ENCODE measurements around the gene ANO3.

ANO3 gene

GRCh38 chr11:26319906-26320305 is 12.0 kb upstream of the ANO3 start:
- TF ChIP-seq CTCF (IDR thresholded peaks at IDR 0.05; ENCODE audit: low read depth, low read length), result no peak
- no peak overlapping the region for H3K4me3 ChIP-seq (ENCODE audit: low read depth, low read length)

DNA sequence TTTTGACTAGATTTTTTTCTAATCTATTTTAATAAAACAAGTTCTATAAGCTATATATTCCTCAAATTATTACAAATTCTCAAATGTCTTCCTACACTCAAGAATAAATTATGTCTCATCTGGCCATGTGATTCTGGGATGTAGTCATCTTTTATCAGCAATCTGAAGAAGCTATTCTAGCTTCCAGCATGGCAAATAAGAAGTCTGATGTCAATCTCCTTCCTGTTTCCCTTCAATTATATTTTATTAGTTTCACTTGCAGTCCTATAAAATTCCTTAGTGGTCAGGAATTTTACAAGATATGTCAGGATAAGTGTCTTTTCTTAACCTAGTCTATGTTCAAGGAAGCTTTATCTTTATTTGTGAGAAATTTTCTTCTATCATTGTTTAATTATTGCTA is 10.4 kb upstream of the ANO3 start:
- no peak overlapping the region for H3K4me3 ChIP-seq (ENCODE audit: low read depth, low read length)
- no peak for TF ChIP-seq CTCF (IDR thresholded peaks at IDR 0.05; ENCODE audit: low read depth, low read length)

DNA sequence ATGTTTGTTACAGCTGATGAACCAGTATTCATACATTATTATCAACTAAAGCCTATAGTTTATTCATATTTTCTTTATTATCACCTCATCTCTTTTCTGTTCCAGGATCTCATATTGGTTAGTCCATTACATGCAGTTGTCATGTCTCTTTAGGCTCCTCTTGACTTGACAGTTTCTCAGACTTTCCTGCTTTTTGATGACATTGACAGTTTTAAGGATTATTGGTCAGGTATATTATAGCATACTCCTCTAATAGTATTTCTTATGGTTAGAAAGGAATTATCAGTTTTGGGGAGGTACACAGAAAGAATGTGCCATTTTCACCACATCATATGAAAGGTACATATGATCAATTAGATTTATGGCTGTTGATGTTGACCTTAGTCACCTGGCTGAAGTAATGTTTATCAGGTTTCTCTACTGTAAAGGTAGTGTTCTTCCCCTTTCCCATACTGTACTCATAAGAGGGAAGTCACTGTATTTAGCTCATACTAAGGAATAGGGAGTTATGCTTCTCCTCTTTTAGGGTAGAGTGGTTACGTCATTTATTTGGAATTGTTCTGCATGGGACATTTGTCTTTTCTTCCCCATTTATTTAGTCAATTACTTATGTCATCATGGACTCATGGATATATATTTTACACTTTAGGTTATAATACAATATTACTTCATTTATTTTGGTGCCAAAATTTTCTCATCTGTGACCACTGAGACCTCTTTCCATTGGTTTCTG is 9.4 kb upstream of the ANO3 start:
- no peak for TF ChIP-seq CTCF (IDR thresholded peaks at IDR 0.05; ENCODE audit: low read depth, low read length)
- H3K4me3 ChIP-seq (ENCODE audit: low read depth, low read length), result no peak overlapping the region

GRCh38 chr11:26323837-26324236 is 8.1 kb upstream of the ANO3 start:
- no peak for TF ChIP-seq CTCF (IDR thresholded peaks at IDR 0.05; ENCODE audit: low read depth, low read length)
- H3K4me3 ChIP-seq (ENCODE audit: low read depth, low read length), result no peak overlapping the region

GRCh38 chr11:26324270-26324669 is 7.7 kb upstream of the ANO3 start:
- no peak overlapping the region for H3K4me3 ChIP-seq (ENCODE audit: low read depth, low read length)
- TF ChIP-seq CTCF (IDR thresholded peaks at IDR 0.05; ENCODE audit: low read depth, low read length), result no peak

DNA sequence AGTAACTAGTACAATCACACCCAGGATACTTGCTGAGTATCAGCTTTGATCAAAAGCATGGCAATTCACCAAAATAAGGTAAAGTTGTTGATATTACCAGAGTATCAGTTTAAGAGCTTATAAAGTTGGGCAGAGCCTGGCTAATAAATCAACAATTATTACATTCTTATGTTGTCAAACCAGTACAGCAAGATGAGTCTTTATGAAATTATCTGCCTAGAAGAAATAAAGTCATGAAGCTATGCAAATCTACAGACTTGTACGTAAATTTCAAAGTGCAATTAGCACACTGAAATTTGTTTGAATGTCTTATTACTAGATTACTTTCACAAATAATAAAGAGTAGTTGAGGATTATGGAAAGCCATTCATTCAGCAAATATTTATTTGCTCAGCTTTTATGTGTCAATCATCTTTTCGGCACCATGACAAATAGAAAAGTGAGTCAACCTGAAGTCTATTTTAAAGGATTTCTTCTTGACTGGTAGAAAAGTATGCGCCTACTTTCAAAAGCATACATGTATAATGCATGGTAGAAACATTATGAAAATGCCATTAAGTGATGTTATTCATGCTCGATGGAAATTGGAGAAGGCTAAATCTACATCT is 5.0 kb upstream of the ANO3 start:
- TF ChIP-seq CTCF (IDR thresholded peaks at IDR 0.05; ENCODE audit: low read depth, low read length), result no peak
- no peak overlapping the region for H3K4me3 ChIP-seq (ENCODE audit: low read depth, low read length)

DNA sequence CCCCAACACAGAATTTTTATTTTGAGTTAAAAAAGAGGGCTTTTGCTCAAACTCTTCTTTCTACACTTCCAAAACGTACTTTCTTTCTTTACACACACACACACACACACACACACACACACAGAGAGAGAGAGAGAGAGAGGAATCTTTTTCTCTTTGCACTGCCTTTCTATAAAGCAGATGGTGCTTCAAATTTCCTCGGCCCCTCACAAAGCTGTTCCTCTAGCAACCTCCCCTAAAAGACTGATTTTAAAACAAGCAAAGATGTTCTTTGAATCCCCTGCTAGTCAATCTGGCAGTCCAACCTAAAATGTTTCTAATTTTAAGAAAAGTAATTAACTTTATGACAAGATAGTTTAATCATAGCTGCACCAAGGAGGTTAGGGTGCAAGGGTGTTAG is 2.7 kb upstream of the ANO3 start:
- no peak overlapping the region for H3K4me3 ChIP-seq (ENCODE audit: low read depth, low read length)
- TF ChIP-seq CTCF (IDR thresholded peaks at IDR 0.05; ENCODE audit: low read depth, low read length), result no peak

Data from WI38 (cell line).